Measurements from ENCODE around the gene STX2.

STX2 gene

GRCh38 chr12:130780325-130780724 lies 58.7 kb downstream of the STX2 start:
- DNase-seq (ENCODE audit: low read depth) = no peak
- no peak for TF ChIP-seq CTCF (IDR thresholded peaks at IDR 0.05; ENCODE audit: insufficient read depth, low read depth, low read length, missing control alignments)
- no peak overlapping the region for H3K4me3 ChIP-seq (ENCODE audit: low read length)

GRCh38 chr12:130778776-130779175 lies 60.3 kb downstream of the STX2 start:
- no peak for DNase-seq (ENCODE audit: low read depth)
- no peak for TF ChIP-seq CTCF (IDR thresholded peaks at IDR 0.05; ENCODE audit: insufficient read depth, low read depth, low read length, missing control alignments)
- no peak overlapping the region for H3K4me3 ChIP-seq (ENCODE audit: low read length)

- no peak overlapping the region for H3K4me3 ChIP-seq (ENCODE audit: low read length)
- no peak for TF ChIP-seq CTCF (IDR thresholded peaks at IDR 0.05; ENCODE audit: insufficient read depth, low read depth, low read length, missing control alignments)
- no peak for DNase-seq (ENCODE audit: low read depth)
Observed at GRCh38 chr12:130776857-130777339, 62.2 kb downstream of the STX2 start.

GRCh38 chr12:130775953-130776856 lies 62.8 kb downstream of the STX2 start:
- H3K4me3 ChIP-seq (ENCODE audit: low read length) = no peak overlapping the region
- peak; percentile 83 for DNase-seq (ENCODE audit: low read depth)
- TF ChIP-seq CTCF (IDR thresholded peaks at IDR 0.05; ENCODE audit: insufficient read depth, low read depth, low read length, missing control alignments) = no peak

- DNase-seq (ENCODE audit: low read depth) = no peak
- H3K4me3 ChIP-seq (ENCODE audit: low read length) = no peak overlapping the region
- no peak for TF ChIP-seq CTCF (IDR thresholded peaks at IDR 0.05; ENCODE audit: insufficient read depth, low read depth, low read length, missing control alignments)
Observed at GRCh38 chr12:130770413-130771028, 68.5 kb downstream of the STX2 start.

- peak; percentile 86 for DNase-seq (ENCODE audit: low read depth)
Observed at GRCh38 chr12:130768120-130768519, 70.9 kb downstream of the STX2 start.

More at GRCh38 chr12:130768120-130768519, 70.9 kb downstream of the STX2 start:
- H3K4me3 ChIP-seq (ENCODE audit: low read length) = no peak overlapping the region
- no peak for TF ChIP-seq CTCF (IDR thresholded peaks at IDR 0.05; ENCODE audit: insufficient read depth, low read depth, low read length, missing control alignments)

Data from epithelial cell of esophagus (primary cell).